WTC11 (cell line): ENCODE data around the gene ADARB2. TPM values are rescaled to one million over a fixed set of nuclear protein-coding genes. Genes with fewer than 3 reads are reported as not detected.
A peak's percentile ranks its signal among the peaks of the same experiment; 100 is the strongest.

Experiments
- ATAC-seq: fragments of 200-7000 bp; cut with Tn5 transposase; 2 replicates; pipeline ENCODE4 v1.10.0; 2021; ENCODE audit warnings: mild to moderate bottlenecking, moderate library complexity
- CTCF ChIA-PET: fragments of 300-600 bp; sonication (Branson Sonifier 250); formaldehyde crosslinking; loops from one replicate; lab custom pipeline; 2021; ENCODE audit warnings: antibody characterized with exemption; lab: Charles Lee
- POLR2A ChIA-PET: fragments of 350-600 bp; sonication (Branson Sonifier 250); formaldehyde crosslinking; loops from one replicate; lab custom pipeline; 2021; ENCODE audit warnings: antibody characterized with exemption; lab: Charles Lee
- DNase-seq: peaks from one replicate; pipeline ENCODE4 v3.0.0; 2021; ENCODE audit warnings: low spot score
- H3K27ac Mint-ChIP-seq: 2 replicates; pipeline ENCODE4 v1.8.0; 2021; ENCODE audit warnings: mixed read lengths
- H3K27me3 Mint-ChIP-seq: 2 replicates; pipeline ENCODE4 v1.8.0; 2021; ENCODE audit warnings: low read depth, mild to moderate bottlenecking, moderate library complexity, mixed read lengths
- H3K36me3 Mint-ChIP-seq: 2 replicates; pipeline ENCODE4 v1.8.0; 2021; ENCODE audit warnings: mixed read lengths
- H3K4me1 Mint-ChIP-seq: 2 replicates; pipeline ENCODE4 v1.8.0; 2022; ENCODE audit warnings: mixed read lengths
- H3K4me3 Mint-ChIP-seq: 2 replicates; pipeline ENCODE4 v1.8.0; 2021; ENCODE audit warnings: mild to moderate bottlenecking, moderate library complexity, mixed read lengths
- H3K9me3 Mint-ChIP-seq: 2 replicates; pipeline ENCODE4 v1.8.0; 2021; ENCODE audit warnings: mixed read lengths
- E2F5 ChIP-seq: sonication (generic); formaldehyde crosslinking; IDR thresholded peaks from 2 replicates; pipeline ENCODE4 v1.8.1; 2022; ENCODE audit warnings: mild to moderate bottlenecking, moderate library complexity, missing genetic modification reagents
- EMX1 ChIP-seq: fragments of 250-450 bp; sonication (Bioruptor Pico); IDR thresholded peaks from 2 replicates; pipeline ENCODE4 v1.8.0; 2021; ENCODE audit warnings: mild to moderate bottlenecking
- ETV6 ChIP-seq: sonication (generic); formaldehyde crosslinking; IDR thresholded peaks from 2 replicates; pipeline ENCODE4 v1.8.1; 2022; ENCODE audit warnings: mild to moderate bottlenecking, missing genetic modification reagents
- FOXP1 ChIP-seq: sonication (generic); formaldehyde crosslinking; IDR thresholded peaks from 2 replicates; pipeline ENCODE4 v1.8.0; 2022; ENCODE audit warnings: missing genetic modification reagents, mild to moderate bottlenecking, moderate library complexity, borderline replicate concordance
- IRF2 ChIP-seq: sonication (generic); formaldehyde crosslinking; IDR thresholded peaks from 2 replicates; pipeline ENCODE4 v1.8.0; 2022; ENCODE audit warnings: low read depth, missing genetic modification reagents, borderline replicate concordance
- MAX ChIP-seq: sonication (generic); formaldehyde crosslinking; IDR thresholded peaks from 2 replicates; pipeline ENCODE4 v1.8.0; 2022; ENCODE audit warnings: mild to moderate bottlenecking, missing genetic modification reagents
- NFATC4 ChIP-seq: fragments of 250-450 bp; sonication (Bioruptor Pico); IDR thresholded peaks from 2 replicates; pipeline ENCODE4 v1.9.0; 2021; ENCODE audit warnings: mild to moderate bottlenecking
- NR3C1 ChIP-seq: sonication (generic); formaldehyde crosslinking; conservative IDR thresholded peaks from 2 replicates; pipeline ENCODE4 v1.8.1; 2023; ENCODE audit warnings: low read depth, mild to moderate bottlenecking, missing genetic modification reagents
- PREB ChIP-seq: sonication (generic); formaldehyde crosslinking; IDR thresholded peaks from 2 replicates; pipeline ENCODE4 v1.8.1; 2022; ENCODE audit warnings: mild to moderate bottlenecking, missing genetic modification reagents, moderate library complexity, borderline replicate concordance
- STAT6 ChIP-seq: sonication (generic); formaldehyde crosslinking; conservative IDR thresholded peaks from 2 replicates; pipeline ENCODE4 v1.8.1; 2023; ENCODE audit warnings: mild to moderate bottlenecking, low read depth, missing genetic modification reagents, moderate library complexity
- TP53 ChIP-seq: sonication (generic); formaldehyde crosslinking; IDR thresholded peaks from 2 replicates; pipeline ENCODE4 v1.8.1; 2023; ENCODE audit warnings: mild to moderate bottlenecking, missing genetic modification reagents
- ZBTB43 ChIP-seq: sonication (generic); formaldehyde crosslinking; IDR thresholded peaks from 2 replicates; pipeline ENCODE4 v1.8.1; 2023; ENCODE audit warnings: mild to moderate bottlenecking, missing genetic modification reagents
- ZNF121 ChIP-seq: sonication (generic); formaldehyde crosslinking; IDR thresholded peaks from 2 replicates; pipeline ENCODE4 v1.8.0; 2023; ENCODE audit warnings: missing genetic modification reagents
- ZNF138 ChIP-seq: sonication (generic); formaldehyde crosslinking; conservative IDR thresholded peaks from 2 replicates; pipeline ENCODE4 v1.8.1; 2022; ENCODE audit warnings: mild to moderate bottlenecking, moderate library complexity, missing genetic modification reagents
- ZNF219 ChIP-seq: sonication (generic); formaldehyde crosslinking; IDR thresholded peaks from 2 replicates; pipeline ENCODE4 v1.8.0; 2023; ENCODE audit warnings: missing genetic modification reagents, mild to moderate bottlenecking, borderline replicate concordance
- ZNF396 ChIP-seq: fragments of 250-450 bp; sonication (Bioruptor Pico); IDR thresholded peaks from 2 replicates; pipeline ENCODE4 v1.8.0; 2021; ENCODE audit warnings: mild to moderate bottlenecking, moderate library complexity, borderline replicate concordance
- ZNF532 ChIP-seq: fragments of 250-450 bp; sonication (Bioruptor Pico); IDR thresholded peaks from 2 replicates; pipeline ENCODE4 v1.9.0; 2021; ENCODE audit warnings: mild to moderate bottlenecking, borderline replicate concordance
- total RNA-seq: library from RNA; stranded (reverse); gene quantifications from 3 replicates; pipeline ENCODE4 v1.2.3, GENCODE V29; 2021

The ADARB2 gene
- total RNA-seq, 1 experiment from 2014 or later = 3.7 TPM

GRCh38 chr10:1629326-1630198 is 107.8 kb downstream of the ADARB2 start:
- no peak overlapping the region for H3K4me3 Mint-ChIP-seq
- 0 out of 2 replicates have a peak overlapping the region, but pooled peaks have one; percentile 43 for H3K27ac Mint-ChIP-seq
- H3K9me3 Mint-ChIP-seq = peaks cover 8% of the 10 kb centered on the region
- DNase-seq (no peak), ATAC-seq (peak; percentile 66)
- POLR2A ChIA-PET = no interaction called here
- TF ChIP-seq ETV6 (CRISPR knock-in tag) (no peak), FOXP1 (CRISPR knock-in tag) (no peak), IRF2 (CRISPR knock-in tag) (no peak), ZNF219 (CRISPR knock-in tag) (no peak), EMX1 (CRISPR knock-in tag) (no peak), PREB (CRISPR knock-in tag) (no peak), ZNF138 (CRISPR knock-in tag) (no peak), NFATC4 (no peak), ZNF396 (no peak), ZNF121 (CRISPR knock-in tag) (no peak), E2F5 (CRISPR knock-in tag) (no peak), NR3C1 (CRISPR knock-in tag) (no peak), ZNF532 (CRISPR knock-in tag) (no peak), STAT6 (CRISPR knock-in tag) (no peak), MAX (CRISPR knock-in tag) (no peak), ZBTB43 (no peak), TP53 (CRISPR knock-in tag) (no peak)
- CTCF ChIA-PET = interaction anchor here (1.1 to 1.3 kb wide), 2 partner anchors 86 to 126 kb away, joined by 3 to 4 read pairs; no protein-coding TSS in a partner anchor
- H3K4me1 Mint-ChIP-seq = peaks cover 12% of the 10 kb centered on the region
- peaks cover 5% of the 10 kb centered on the region; the same call in 1 of the 2 replicates for H3K27me3 Mint-ChIP-seq
- H3K36me3 Mint-ChIP-seq = 0 out of 2 replicates have a peak, but pooled peaks cover 2% of the 10 kb centered on the region
